Pancreas (tissue), 10 donors: ENCODE results near the gene CCDC188. TPM values are rescaled to one million over a fixed set of nuclear protein-coding genes. Genes with fewer than 3 reads are reported as not detected.

ENCODE experiments used
- ATAC-seq, 4 donors: fragments of 200-7000 bp; cut with Tn5 transposase; one replicate each; pipeline versions ENCODE4 v1.8.0 to v1.9.1; 2020; ENCODE audit warnings: mild to moderate bottlenecking in 4 of 4, moderate library complexity in 4 of 4
- DNase-seq, 6 donors: peaks; one replicate each; pipeline ENCODE4 v3.0.0-alpha.2; 2020
- FAIRE-seq: peaks from 2 replicates; lab custom pipeline; 2012; peaks lifted over from hg19 to GRCh38; lab: Jason Lieb, UNC
- H3K27ac ChIP-seq, 4 donors: fragments of 200-600 bp; sonication (generic); 1 replicate in 3 of 4; 2 replicates in 1 of 4; pipeline versions ENCODE4 v1.5.0 to v1.8.0; 2020
- H3K27me3 ChIP-seq, 4 donors: fragments of 200-600 bp; one replicate each; pipeline ENCODE4 v1.8.0; 2021
- H3K36me3 ChIP-seq, 3 donors: fragments of 200-600 bp; sonication (generic) in 1 of 3; one replicate each; pipeline versions ENCODE4 v1.5.0 to v1.8.0; 2020 to 2021
- H3K4me1 ChIP-seq, 3 donors: fragments of 200-600 bp; one replicate each; pipeline ENCODE4 v1.8.0; 2021
- H3K4me3 ChIP-seq, 4 donors: fragments of 200-600 bp; sonication (generic) in 2 of 4; one replicate each; pipeline versions ENCODE4 v1.5.0 to v1.8.0; 2020 to 2021
- H3K9me3 ChIP-seq, 4 donors: fragments of 200-600 bp; one replicate each; pipeline ENCODE4 v1.8.0; 2021
- CTCF ChIP-seq, 4 donors: fragments of 200-600 bp; sonication (generic) in 3 of 4; IDR thresholded peaks; one replicate each; pipeline versions ENCODE4 v1.5.0 to v1.8.0; 2021; ENCODE audit warnings: antibody characterized with exemption in 4 of 4
- WGBS, 2 donors: extraction: QIAGEN DNeasy Blood & Tissue Kit; methylation state at CpG; one replicate each; pipeline ENCODE4 v1.1.7; 2013; 5-methylcytosine and 5-hydroxymethylcytosine counted together
- intact Hi-C, 3 donors: fragments of 100-400 bp; cut with DNase I; formaldehyde crosslinking; loops; one replicate each; pipeline versions ENCODE4 v1.11.1 to v1.14.2; 2022
- polyA plus RNA-seq, 2 donors: library from polyadenylated mRNA; stranded (reverse); fragments of 200-250 nt; gene quantifications; one replicate each; pipeline ENCODE4 v1.2.3, GENCODE V29; 2013
- total RNA-seq, 6 donors: library from RNA; stranded (reverse); fragmentation: NEBNext Ultra II Directional in 4 of 6; extraction: Animal tissue kit (Norgen Biotek cat#: 25700) in 4 of 6; gene quantifications; one replicate each; pipeline versions ENCODE4 v1.2.1 to v1.2.4, GENCODE V29; 2021 to 2023
- donor health status: healthy with polysubstance abuse.
- donor health status: DM: no; HTN: no; CAD: no; lungs with moderate emphysema.
- donor health status: DM: no; HTN: no; CAD: no.
- donor health status: control.
- donor health status: control.
- donor health status: Bipolar disorder and iron deficiency.
- donor health status: DM: yes; HTN: yes; CAD: no.
- donor health status: DM: no; HTN: no; CAD: no.
- donor health status: DM: no; HTN: no; CAD: no.
- donor health status: DM: yes; HTN: yes; CAD: no.

The CCDC188 gene
- total and polyA plus RNA-seq, 8 donors: 0.31 to 7.1 (median 0.44) TPM; not detected in 1

GRCh38 chr22:20137113-20137512 is 13.7 kb downstream of the CCDC188 start:
- intact Hi-C loops: no loop called here
- 85 to 87% methylated on average over 13 of the region's 13 CpGs for WGBS, 2 donors
- Histone ChIP-seq H3K27ac (no peak overlapping the region), H3K4me1 (peaks cover 0 to 6% (median 6%) of the 10 kb centered on the region in 3 donors), H3K4me3 (no peak overlapping the region), H3K27me3 (no peaks in the 10 kb centered on the region), H3K36me3 (no peaks in the 10 kb centered on the region), H3K9me3 (no peaks in the 10 kb centered on the region)
- TF ChIP-seq CTCF (IDR thresholded peaks at IDR 0.05): no peak
- DNase-seq (no peak), ATAC-seq (no peak), FAIRE-seq (no peak)

- ATAC-seq (no peak), FAIRE-seq (no peak), DNase-seq (no peak)
- no peaks in the 10 kb centered on the region for H3K27me3 ChIP-seq
- no peak for TF ChIP-seq CTCF (IDR thresholded peaks at IDR 0.05)
- H3K4me1 ChIP-seq: peaks cover 0 to 6% (median 6%) of the 10 kb centered on the region in 3 donors
- WGBS, 2 donors: 93% methylated on average over 5 of the region's 5 CpGs
- intact Hi-C loops: no loop called here
- H3K9me3 ChIP-seq: no peaks in the 10 kb centered on the region
- H3K27ac ChIP-seq: no peak overlapping the region
- no peaks in the 10 kb centered on the region for H3K36me3 ChIP-seq
- H3K4me3 ChIP-seq: no peak overlapping the region
Measured at GRCh38 chr22:20136603-20136873, 14.3 kb downstream of the CCDC188 start.

- intact Hi-C loops: no loop called here
- no peak for ATAC-seq
- no peak overlapping the region for H3K27ac ChIP-seq
- no peak for FAIRE-seq
- H3K27me3 ChIP-seq: no peaks in the 10 kb centered on the region
- H3K4me3 ChIP-seq: no peak overlapping the region
- H3K4me1 ChIP-seq: peaks cover 0 to 6% (median 6%) of the 10 kb centered on the region in 3 donors
- H3K9me3 ChIP-seq: no peaks in the 10 kb centered on the region
- WGBS, 2 donors: 84 to 86% methylated on average over 21 to 25 of the region's 25 CpGs
- no peaks in the 10 kb centered on the region for H3K36me3 ChIP-seq
- DNase-seq: no peak
- TF ChIP-seq CTCF (IDR thresholded peaks at IDR 0.05): no peak
Measured at GRCh38 chr22:20135806-20136602, 14.9 kb downstream of the CCDC188 start.

GRCh38 chr22:20135265-20135664 is 15.6 kb downstream of the CCDC188 start:
- intact Hi-C loops: no loop called here
- DNase-seq (no peak), ATAC-seq (no peak), FAIRE-seq (no peak)
- H3K4me1 ChIP-seq: peaks cover 0 to 6% (median 6%) of the 10 kb centered on the region in 3 donors
- H3K36me3 ChIP-seq: no peaks in the 10 kb centered on the region
- no peaks in the 10 kb centered on the region for H3K27me3 ChIP-seq
- no peaks in the 10 kb centered on the region for H3K9me3 ChIP-seq
- no peak overlapping the region for H3K4me3 ChIP-seq
- no peak for TF ChIP-seq CTCF (IDR thresholded peaks at IDR 0.05)
- no peak overlapping the region for H3K27ac ChIP-seq
- 45 to 51% methylated on average over 4 of the region's 4 CpGs for WGBS, 2 donors

GRCh38 chr22:20133930-20134549 is 16.8 kb downstream of the CCDC188 start:
- no peak for TF ChIP-seq CTCF (IDR thresholded peaks at IDR 0.05)
- Histone ChIP-seq H3K27me3 (no peaks in the 10 kb centered on the region), H3K27ac (no peak overlapping the region), H3K4me1 (peaks cover 0 to 6% (median 6%) of the 10 kb centered on the region in 3 donors), H3K36me3 (no peaks in the 10 kb centered on the region), H3K4me3 (no peak overlapping the region), H3K9me3 (no peaks in the 10 kb centered on the region)
- WGBS, 2 donors: 70 to 79% methylated on average over 12 of the region's 12 CpGs
- ATAC-seq (no peak), DNase-seq (no peak), FAIRE-seq (no peak)
- intact Hi-C loops: no loop called here
